ENCODE measurements around the gene TECPR2.

Gene TECPR2

DNA sequence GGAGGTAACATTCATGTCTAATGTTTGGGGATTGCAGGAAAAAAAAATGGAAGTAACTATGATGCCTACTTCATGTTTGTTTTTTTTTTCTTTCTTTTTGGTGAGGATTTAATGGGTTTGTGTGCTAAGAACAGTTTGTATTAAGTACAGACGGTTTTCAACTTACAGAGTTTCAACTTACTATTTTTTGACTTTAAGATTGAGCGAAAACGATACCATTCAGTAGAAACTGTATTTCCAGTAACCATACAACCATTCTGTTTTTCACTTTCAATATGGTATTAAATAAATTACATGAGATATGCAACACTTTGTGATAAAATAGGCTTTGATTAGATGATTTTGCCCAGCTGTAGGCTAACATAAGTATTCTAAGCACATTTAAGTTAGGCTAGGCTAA, 10.4 kb downstream of the TECPR2 start:
- DNase-seq (ENCODE audit: low spot score): no peak

DNA sequence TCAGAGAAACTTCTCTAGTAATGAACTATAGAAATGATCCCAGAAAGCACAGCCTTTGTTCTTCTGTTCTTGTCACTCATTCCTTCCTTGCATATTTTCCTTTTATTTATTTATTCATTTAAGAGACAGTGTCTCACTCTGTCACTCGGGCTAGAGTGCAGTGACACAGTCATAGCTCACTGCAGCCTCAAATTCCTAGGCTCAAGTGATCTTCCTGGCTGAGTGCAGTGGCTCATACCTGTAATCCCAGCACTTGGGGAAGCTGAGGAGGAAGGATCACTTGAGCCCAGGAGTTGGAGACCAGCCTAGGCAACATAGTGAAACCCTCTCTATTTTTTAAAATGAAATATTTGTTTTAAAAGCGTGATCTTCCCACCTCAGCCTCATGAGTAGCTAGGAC, 11.5 kb downstream of the TECPR2 start:
- no peak for DNase-seq (ENCODE audit: low spot score)

DNA sequence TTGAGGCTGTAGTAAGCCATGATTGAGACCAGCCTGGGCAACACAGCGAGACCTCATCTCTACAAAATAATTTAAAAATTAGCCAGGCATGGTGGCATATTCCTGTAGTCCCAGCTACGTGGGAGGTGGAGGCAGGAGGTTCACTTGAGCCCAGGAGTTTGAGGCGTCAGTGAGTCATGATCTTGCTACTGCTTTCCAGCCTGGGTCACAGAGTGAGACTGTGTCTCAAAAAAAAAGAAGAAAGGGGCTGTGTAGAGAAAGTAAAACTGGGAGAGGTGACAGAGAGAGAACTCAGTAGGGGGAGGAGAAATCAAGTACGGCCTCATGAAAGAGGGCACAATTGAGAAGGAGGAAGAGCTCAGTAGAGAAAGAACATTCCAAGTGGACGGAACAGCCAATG, 12.4 kb downstream of the TECPR2 start:
- DNase-seq (ENCODE audit: low spot score): no peak

- no peak for DNase-seq (ENCODE audit: low spot score)
These were observed 15.0 kb downstream of the TECPR2 start for GRCh38 chr14:102377696-102378095.

DNA sequence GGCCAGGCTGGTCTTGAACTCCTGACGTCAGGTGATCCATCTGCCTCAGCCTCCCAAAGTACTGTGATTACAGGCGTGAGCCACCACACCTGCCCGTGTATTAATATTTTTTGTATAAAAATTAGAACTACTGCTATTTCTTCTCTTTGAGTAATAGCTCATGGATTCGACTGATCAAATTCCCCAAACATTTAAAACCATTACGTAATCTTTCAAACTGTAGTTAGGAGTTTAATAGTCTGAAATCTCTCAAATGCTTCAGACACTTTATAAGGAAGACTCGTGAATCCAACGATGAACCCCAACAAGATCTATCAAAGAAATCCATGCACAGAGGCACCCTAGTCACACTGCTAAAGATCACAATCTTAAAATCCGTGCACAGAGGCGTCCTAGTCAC, 16.1 kb downstream of the TECPR2 start:
- DNase-seq (ENCODE audit: low spot score): no peak

DNA sequence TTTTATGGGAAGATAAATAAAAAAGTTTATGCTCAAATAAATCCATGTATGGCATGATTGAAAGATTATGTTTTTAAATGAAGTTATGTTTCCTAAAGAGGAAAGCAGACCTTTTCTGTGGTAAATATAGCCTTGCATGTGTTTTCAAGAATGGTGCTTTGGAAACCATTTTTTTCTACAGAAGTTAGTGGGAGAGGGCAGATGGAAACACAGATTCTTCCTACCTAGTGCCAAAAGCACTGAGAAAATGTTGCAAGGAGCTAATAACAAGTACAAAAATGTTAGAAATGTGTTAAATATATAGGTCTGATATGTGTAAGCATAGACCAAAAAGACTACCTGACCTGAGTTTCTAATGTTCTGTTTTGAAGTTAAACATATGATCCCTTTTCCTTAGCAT, 24.3 kb downstream of the TECPR2 start:
- no peak for DNase-seq (ENCODE audit: low spot score)

DNA sequence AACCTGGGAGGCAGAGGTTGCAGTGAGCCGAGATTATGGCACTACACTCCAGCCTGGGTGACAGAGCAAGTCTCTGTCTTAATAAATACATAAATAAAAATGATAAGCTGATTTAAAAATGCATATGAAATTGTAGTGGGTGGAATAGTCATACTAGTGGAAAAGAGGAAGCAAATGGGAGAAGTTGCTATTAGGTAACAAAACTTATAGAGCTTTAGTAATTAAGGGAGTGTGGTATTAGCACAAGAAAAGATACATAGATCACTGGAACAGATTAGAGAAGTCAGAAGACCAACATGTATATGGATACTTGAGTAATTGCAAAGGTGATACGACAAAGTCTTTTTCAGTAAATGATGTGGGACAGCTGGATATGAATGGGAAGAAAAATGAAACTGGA, 26.5 kb downstream of the TECPR2 start:
- no peak for DNase-seq (ENCODE audit: low spot score)

GRCh38 chr14:102390064-102390855, 27.5 kb downstream of the TECPR2 start:
- peak; percentile 9 for DNase-seq (ENCODE audit: low spot score)

DNA sequence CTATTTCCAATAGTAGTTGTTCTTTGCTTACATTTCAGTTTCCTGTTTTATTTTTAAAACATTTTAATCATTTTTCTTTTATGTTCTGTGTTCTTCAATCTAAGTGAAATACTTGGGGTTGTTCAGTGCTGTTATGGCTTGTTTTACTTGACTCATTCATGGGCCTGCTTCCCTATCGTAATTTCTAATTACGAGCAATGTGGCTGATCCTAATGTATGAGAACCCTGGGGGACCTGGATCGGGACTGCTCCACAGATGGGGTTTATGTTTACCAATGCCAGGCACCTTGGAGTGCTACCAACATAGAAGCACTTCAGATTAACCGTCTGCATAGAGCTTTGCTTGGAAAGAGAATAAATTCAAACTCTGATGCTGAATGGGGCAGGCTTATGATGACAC, 29.8 kb downstream of the TECPR2 start:
- DNase-seq (ENCODE audit: low spot score): peak; percentile 9

DNA sequence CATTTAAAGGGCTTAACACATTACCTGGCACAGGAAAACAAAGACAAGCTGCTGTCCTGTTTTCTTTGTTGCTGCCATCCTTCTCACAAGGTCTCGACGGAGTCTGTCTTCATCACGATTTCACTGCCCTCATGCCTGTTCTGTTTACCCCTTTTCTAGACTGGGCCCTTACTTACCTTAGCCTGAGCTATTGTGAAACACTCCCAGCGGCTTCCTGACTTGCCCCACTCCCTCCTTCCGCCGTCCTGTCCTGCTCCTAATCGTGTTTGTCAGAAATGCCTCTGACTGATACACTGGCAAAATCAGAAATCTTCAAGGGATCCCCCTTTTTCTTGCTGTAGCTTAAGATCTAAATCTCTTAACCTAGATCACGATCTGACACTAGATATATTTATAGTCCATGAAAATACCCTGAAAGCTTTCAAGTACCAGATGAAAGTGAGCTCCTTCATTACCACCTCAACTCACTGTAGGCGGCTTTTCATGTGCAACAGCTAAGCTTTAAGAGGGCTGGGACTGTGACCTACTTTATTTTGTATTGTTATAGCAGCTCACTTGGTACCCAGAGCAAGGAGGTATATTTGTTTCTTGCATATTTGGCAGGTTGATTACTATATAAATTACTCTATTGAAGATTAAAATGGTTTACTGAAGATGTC, 32.1 kb downstream of the TECPR2 start:
- DNase-seq (ENCODE audit: low spot score): no peak

DNA sequence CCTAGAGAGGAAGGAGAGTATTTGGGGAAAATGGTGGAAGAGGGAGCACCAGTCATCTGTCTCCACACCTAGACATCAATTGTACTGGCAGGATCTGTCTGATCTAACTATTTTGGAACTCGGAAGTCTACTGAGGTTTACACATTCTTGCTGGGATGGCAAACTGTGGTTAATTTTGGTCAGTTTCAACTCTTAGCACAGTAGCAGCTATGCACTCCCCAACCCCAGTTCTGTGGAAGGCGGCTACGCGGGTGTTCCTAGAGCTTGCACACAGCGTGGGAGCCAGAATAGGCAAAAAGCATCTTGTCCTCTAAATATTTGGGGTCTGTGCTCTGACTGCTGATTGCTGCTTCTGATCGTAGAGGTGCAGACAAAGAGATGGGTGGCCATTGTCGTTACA, 33.8 kb downstream of the TECPR2 start:
- no peak for DNase-seq (ENCODE audit: low spot score)

- no peak for DNase-seq (ENCODE audit: low spot score)
These were observed 40.3 kb downstream of the TECPR2 start for GRCh38 chr14:102403028-102403427.

DNA sequence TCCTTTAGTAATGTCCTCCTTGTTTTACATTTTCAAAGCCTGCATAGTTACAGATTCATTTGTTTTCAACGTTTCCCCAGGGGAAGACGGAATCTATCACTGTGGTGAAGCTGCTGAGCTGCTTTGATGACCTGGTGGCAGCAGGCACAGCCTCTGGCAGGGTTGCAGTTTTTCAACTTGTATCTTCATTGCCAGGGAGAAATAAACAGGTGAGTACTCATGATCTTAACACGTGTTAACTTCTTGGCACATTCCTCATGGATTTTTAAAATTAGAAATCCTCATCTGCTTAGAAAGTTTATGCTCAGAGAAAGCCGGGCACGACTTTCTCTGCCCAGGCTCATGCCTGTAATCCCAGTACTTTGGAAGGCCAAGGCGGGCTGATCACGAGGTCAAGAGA, 44.5 kb downstream of the TECPR2 start:
- DNase-seq (ENCODE audit: low spot score): no peak

DNA sequence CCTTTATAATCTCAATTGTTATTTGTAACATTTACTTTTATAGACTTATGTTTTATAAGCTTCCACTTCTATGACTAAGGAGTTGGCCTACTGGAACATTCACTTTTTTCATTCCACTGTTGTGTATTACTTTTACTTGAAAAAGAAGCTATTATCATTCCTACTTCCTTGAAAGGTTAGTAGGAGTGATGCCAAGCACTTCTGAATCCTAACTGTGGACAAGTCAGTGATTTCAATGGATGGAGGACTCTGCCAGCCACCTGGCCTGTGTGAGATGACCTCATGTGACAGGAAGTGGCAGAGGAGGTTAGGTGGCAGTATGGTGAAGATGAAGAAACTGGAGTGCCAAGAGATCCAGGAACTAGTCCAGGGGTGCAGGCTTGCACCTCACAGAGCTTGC, 46.0 kb downstream of the TECPR2 start:
- no peak for DNase-seq (ENCODE audit: low spot score)

GRCh38 chr14:102415671-102416070, 52.9 kb downstream of the TECPR2 start:
- no peak for DNase-seq (ENCODE audit: low spot score)

DNA sequence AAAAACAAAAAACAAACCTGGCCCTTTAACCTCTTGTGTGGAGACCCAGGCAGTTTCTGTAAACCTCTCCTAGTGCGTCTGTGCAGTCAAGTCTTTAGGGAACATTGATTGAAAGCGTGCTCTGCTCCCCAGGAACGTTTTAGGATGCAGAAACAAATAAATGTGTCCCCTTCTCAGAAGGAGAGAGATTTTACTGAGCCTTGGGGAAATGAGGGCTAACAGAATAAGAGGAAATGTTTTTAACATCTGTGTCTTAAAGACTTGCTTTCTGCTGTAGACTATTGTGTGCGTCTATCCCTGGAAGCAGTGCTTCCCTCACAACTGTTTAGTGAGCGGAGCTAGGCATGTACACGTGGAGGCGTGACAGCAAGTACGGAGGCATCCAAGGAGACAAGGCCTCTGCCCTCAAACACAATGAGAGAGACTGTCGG, 54.3 kb downstream of the TECPR2 start:
- no peak for DNase-seq (ENCODE audit: low spot score)

DNA sequence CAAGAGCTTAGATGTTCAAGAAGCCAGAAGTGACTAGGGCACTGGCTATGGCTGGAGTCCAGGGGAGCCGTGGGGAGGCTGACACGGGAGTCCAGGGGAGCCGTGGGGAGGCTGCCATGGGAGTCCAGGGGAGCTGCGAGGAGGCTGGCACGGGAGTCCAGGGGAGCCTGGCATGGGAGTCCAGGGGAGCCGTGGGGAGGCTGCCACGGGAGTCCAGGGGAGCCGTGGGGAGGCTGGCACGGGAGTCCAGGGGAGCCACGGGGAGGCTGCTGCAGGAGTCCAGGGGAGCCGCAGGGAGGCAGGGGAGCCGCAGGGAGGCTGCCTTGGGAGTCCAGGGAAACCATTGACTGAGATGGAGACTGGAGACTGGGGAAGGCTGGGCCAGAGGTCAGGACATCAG, 54.9 kb downstream of the TECPR2 start:
- DNase-seq (ENCODE audit: low spot score): no peak

DNA sequence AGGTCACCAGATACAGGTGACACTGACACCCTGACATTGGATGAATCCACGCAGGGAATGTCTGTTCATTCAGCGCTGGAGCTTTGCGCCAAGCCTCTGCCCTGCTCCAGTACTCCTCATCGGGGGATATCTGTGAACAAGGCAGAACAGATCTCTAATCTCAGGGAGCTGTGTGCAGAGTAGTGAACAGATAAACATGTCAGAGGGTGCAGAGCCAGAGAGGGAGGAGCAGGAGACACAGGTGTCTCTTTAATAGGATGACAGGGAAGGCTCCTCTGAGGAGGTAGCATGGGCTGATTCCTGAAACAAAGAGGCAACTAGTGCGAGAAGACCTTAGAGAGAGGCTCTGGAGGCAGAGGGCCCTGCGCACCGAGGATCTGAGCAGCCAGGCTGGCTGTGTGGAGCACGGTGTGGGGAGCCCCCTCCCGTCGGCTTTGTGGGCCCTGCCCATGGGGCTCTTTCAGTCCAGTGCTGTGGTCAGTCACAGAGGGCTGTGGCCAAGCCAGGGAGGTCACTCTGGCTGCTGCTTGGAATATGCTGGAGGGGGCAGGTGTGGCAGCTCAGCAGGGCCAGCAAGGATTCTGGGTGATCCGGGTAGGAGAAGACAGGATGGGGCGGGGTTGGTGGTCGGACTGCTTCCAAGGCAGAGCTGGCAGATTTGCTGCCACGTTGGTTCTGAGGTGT, 55.6 kb downstream of the TECPR2 start:
- DNase-seq (ENCODE audit: low spot score): no peak

GRCh38 chr14:102418853-102419240, 56.1 kb downstream of the TECPR2 start:
- no peak for DNase-seq (ENCODE audit: low spot score)

DNA sequence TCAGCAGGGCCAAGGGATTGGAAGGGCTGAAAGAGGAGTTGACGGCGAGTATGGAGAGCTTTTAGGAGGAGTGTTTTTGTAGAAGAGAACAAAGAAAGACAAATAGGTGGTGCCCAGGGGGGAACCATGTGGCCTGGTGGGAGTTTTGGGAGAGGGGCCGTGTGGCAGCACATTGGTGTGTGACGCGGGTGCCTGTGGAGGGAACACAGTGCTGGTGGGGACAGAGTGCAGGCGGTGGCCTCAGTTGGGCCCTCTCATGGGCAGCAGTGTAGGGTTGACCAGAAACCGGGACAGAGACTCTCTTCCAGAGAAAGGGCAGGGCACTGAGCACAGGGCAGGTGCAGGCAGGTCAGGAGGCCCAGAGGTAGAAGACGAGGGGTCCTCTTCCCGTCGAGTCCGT, 56.5 kb downstream of the TECPR2 start:
- no peak for DNase-seq (ENCODE audit: low spot score)

- DNase-seq (ENCODE audit: low spot score): no peak
These were observed 57.0 kb downstream of the TECPR2 start for GRCh38 chr14:102419716-102420115.

DNA sequence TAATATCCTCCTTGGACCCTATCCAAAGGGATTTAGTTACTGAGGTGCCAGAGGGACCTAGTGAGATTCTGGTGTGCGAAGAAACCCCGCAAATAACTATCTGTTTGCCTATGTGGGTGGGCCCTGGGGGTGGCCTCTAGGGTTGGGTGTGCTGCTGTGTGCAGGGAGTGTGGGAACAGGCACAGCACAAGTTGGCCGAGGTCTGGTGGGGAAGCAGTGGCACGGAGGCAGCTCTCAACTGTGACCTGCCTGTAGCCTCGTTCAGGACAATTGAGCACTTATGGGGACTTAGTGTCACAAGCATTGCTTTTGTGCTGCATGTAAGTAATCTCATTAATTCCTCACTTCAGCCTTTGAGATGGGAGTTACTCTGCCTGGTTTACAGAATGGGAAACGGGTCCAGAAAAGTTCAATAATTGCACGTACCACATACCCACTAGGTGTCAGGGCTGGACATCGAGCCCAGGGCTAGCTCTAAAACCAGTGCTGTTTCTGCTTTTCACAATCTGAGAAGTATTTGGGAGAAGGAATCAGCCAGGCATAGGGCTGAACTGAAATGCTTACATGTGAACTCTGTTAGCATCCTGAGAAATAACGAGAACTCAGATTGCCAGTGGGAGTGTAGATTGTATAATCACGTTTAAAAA, 58.8 kb downstream of the TECPR2 start:
- no peak for DNase-seq (ENCODE audit: low spot score)

- no peak for DNase-seq (ENCODE audit: low spot score)
These were observed 61.8 kb downstream of the TECPR2 start for GRCh38 chr14:102424520-102424919.

Data from AG20443 (cell line).